Measurements from ENCODE around the gene KATNBL1.
"Not testable (repeated sequence)": the region's sequence is repeated elsewhere in the genome, so short reads cannot be mapped to it uniquely, and the experiment has no call there.

Gene KATNBL1

GRCh38 chr15:34165987-34166573, 43.8 kb downstream of the KATNBL1 start:
- not testable (repeated sequence) for ATAC-seq

- no peak for ATAC-seq
- TF ChIP-seq ZFP3 (CRISPR knock-in tag; IDR thresholded peaks at IDR 0.05) (no peak), OSR1 (CRISPR knock-in tag; IDR thresholded peaks at IDR 0.05) (no peak), GLIS3 (CRISPR knock-in tag; IDR thresholded peaks at IDR 0.05) (no peak)
These were observed 48.5 kb downstream of the KATNBL1 start for GRCh38 chr15:34161329-34161963.

- no peak for TF ChIP-seq OSR1 (CRISPR knock-in tag; IDR thresholded peaks at IDR 0.05)
- no peak for TF ChIP-seq ESRRG (CRISPR knock-in tag; IDR thresholded peaks at IDR 0.05)
- no peak for TF ChIP-seq TOX (CRISPR knock-in tag; IDR thresholded peaks at IDR 0.05; ENCODE audit: borderline replicate concordance)
- no peak for TF ChIP-seq CREB5 (CRISPR knock-in tag; IDR thresholded peaks at IDR 0.05; ENCODE audit: low read depth)
- TF ChIP-seq BACH2 (CRISPR knock-in tag; IDR thresholded peaks at IDR 0.05; ENCODE audit: borderline replicate concordance), result no peak
- no peak for TF ChIP-seq ZFP30 (CRISPR knock-in tag; IDR thresholded peaks at IDR 0.05)
- TF ChIP-seq SNAI2 (CRISPR knock-in tag; IDR thresholded peaks at IDR 0.05), result no peak
- no peak for TF ChIP-seq ZFP3 (CRISPR knock-in tag; IDR thresholded peaks at IDR 0.05)
- no peak for TF ChIP-seq ARNTL (CRISPR knock-in tag; IDR thresholded peaks at IDR 0.05; ENCODE audit: borderline replicate concordance, low read depth)
- no peak for ATAC-seq
These were observed 49.2 kb downstream of the KATNBL1 start for GRCh38 chr15:34160735-34161134.

GRCh38 chr15:34158355-34158754, 51.5 kb downstream of the KATNBL1 start:
- ATAC-seq, result no peak
- no peak for TF ChIP-seq POU6F1 (CRISPR knock-in tag; IDR thresholded peaks at IDR 0.05; ENCODE audit: borderline replicate concordance, low read depth)
- no peak for TF ChIP-seq ZNF70 (CRISPR knock-in tag; IDR thresholded peaks at IDR 0.05)
- TF ChIP-seq ESRRG (CRISPR knock-in tag; IDR thresholded peaks at IDR 0.05), result no peak
- TF ChIP-seq TSHZ2 (CRISPR knock-in tag; IDR thresholded peaks at IDR 0.05), result no peak

- TF ChIP-seq ZNF8 (CRISPR knock-in tag; IDR thresholded peaks at IDR 0.05), result no peak
- TF ChIP-seq RARB (CRISPR knock-in tag; IDR thresholded peaks at IDR 0.05), result no peak
- TF ChIP-seq ARNTL (CRISPR knock-in tag; IDR thresholded peaks at IDR 0.05; ENCODE audit: borderline replicate concordance, low read depth), result no peak
- no peak for TF ChIP-seq ESRRG (CRISPR knock-in tag; IDR thresholded peaks at IDR 0.05)
- no peak for TF ChIP-seq ZC3H10 (CRISPR knock-in tag; IDR thresholded peaks at IDR 0.05)
- no peak for TF ChIP-seq OSR1 (CRISPR knock-in tag; IDR thresholded peaks at IDR 0.05)
- no peak for TF ChIP-seq ZFP30 (CRISPR knock-in tag; IDR thresholded peaks at IDR 0.05)
- TF ChIP-seq TOX (CRISPR knock-in tag; IDR thresholded peaks at IDR 0.05; ENCODE audit: borderline replicate concordance), result no peak
- TF ChIP-seq ZFP3 (CRISPR knock-in tag; IDR thresholded peaks at IDR 0.05), result no peak
- no peak for TF ChIP-seq BACH2 (CRISPR knock-in tag; IDR thresholded peaks at IDR 0.05; ENCODE audit: borderline replicate concordance)
- no peak for TF ChIP-seq ZNF70 (CRISPR knock-in tag; IDR thresholded peaks at IDR 0.05)
- TF ChIP-seq PPARA (CRISPR knock-in tag; IDR thresholded peaks at IDR 0.05; ENCODE audit: borderline replicate concordance), result no peak
- no peak for TF ChIP-seq CREB5 (CRISPR knock-in tag; IDR thresholded peaks at IDR 0.05; ENCODE audit: low read depth)
- no peak for TF ChIP-seq CSRNP3 (CRISPR knock-in tag; IDR thresholded peaks at IDR 0.05)
- TF ChIP-seq SNAI2 (CRISPR knock-in tag; IDR thresholded peaks at IDR 0.05), result no peak
- no peak for ATAC-seq
These were observed 54.0 kb downstream of the KATNBL1 start for GRCh38 chr15:34155859-34156258.
